Subcutaneous abdominal adipose tissue (tissue), 5 donors: ENCODE results near the gene ADGRF1.

ENCODE experiments used
- H3K27ac ChIP-seq: one replicate; pipeline ENCODE4 v1.7.0; 2013; ENCODE audit warnings: low read depth, mild to moderate bottlenecking, inconsistent platforms, low read length, moderate library complexity
- H3K27me3 ChIP-seq, 5 donors: one replicate each; pipeline ENCODE4 v1.7.0; 2013; ENCODE audit warnings: low read length in 5 of 5, inconsistent platforms in 1 of 5; ENCODE audit not compliant: control insufficient read depth in 5 of 5, insufficient read depth in 4 of 5
- H3K36me3 ChIP-seq, 5 donors: one replicate each; pipeline ENCODE4 v1.7.0; 2013; ENCODE audit warnings: low read length in 5 of 5; ENCODE audit not compliant: control insufficient read depth in 5 of 5, insufficient read depth in 5 of 5
- H3K4me1 ChIP-seq, 5 donors: one replicate each; pipeline ENCODE4 v1.7.0; 2013; ENCODE audit warnings: low read length in 5 of 5, mild to moderate bottlenecking in 3 of 5, moderate library complexity in 1 of 5; ENCODE audit not compliant: control insufficient read depth in 5 of 5, insufficient read depth in 5 of 5
- H3K4me3 ChIP-seq, 5 donors: one replicate each; pipeline ENCODE4 v1.7.0; 2013; ENCODE audit warnings: low read length in 5 of 5, low read depth in 1 of 5
- H3K9ac ChIP-seq, 5 donors: one replicate each; pipeline ENCODE4 v1.7.0; 2013; ENCODE audit warnings: low read length in 5 of 5, mild to moderate bottlenecking in 4 of 5, moderate library complexity in 3 of 5
- H3K9me3 ChIP-seq, 5 donors: one replicate each; pipeline ENCODE4 v1.7.0; 2013; ENCODE audit warnings: low read length in 5 of 5; ENCODE audit not compliant: control insufficient read depth in 5 of 5
- donor health status: healthy.
- donor health status: healthy.
- donor health status: healthy.
- donor health status: healthy.
- donor health status: healthy.

The ADGRF1 gene

DNA sequence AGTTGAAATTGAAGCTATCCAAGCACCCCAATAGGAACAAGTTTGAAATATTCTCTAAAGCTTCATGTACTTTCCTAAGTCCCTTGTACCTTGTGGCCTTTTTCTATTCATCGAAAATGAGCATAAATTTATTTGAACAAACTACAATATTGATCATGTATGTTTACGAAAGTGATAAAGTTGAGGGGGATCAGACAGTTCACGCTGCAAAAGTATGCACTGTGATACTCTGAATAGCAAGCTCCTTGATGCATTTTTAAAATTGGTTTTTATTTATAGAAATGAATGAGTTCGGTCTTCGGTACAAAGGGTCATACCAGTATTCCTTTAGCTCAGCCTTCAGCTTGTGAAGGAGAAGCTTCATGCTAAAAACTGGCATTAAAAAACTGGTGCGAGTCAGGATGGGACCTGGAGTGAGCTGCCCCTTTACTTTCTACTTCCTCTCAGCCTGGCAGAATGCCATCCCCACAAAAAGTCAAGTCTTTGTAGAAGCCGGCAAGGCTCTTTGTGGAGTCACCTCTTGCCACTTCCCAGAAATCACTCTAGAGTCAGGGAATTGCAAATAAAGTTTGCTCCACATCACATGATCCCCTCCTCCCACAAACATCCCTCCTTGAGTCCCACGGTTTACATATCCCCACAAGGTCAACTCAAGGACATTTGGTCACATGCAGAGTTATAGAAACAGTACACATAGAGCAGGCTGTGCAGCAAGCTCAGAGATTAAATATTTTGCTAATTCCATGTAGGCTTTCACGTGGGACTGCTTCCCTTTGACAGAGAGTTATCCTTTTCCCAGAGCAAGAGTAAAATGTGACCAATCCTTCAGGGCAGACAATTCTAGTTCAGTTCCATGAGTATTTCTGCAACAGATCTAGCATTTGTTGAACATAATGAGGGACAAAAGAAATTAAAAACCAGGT is 34.6 kb upstream of the ADGRF1 start:
- Histone ChIP-seq H3K4me3 (no peak overlapping the region), H3K27ac (no peak overlapping the region), H3K9ac (no peak overlapping the region), H3K36me3 (no peaks in the 10 kb centered on the region), H3K4me1 (peaks cover 0 to 15% (median 0%) of the 10 kb centered on the region in 5 donors), H3K27me3 (peaks cover 0 to 6% (median 0%) of the 10 kb centered on the region in 5 donors), H3K9me3 (no peaks in the 10 kb centered on the region)

DNA sequence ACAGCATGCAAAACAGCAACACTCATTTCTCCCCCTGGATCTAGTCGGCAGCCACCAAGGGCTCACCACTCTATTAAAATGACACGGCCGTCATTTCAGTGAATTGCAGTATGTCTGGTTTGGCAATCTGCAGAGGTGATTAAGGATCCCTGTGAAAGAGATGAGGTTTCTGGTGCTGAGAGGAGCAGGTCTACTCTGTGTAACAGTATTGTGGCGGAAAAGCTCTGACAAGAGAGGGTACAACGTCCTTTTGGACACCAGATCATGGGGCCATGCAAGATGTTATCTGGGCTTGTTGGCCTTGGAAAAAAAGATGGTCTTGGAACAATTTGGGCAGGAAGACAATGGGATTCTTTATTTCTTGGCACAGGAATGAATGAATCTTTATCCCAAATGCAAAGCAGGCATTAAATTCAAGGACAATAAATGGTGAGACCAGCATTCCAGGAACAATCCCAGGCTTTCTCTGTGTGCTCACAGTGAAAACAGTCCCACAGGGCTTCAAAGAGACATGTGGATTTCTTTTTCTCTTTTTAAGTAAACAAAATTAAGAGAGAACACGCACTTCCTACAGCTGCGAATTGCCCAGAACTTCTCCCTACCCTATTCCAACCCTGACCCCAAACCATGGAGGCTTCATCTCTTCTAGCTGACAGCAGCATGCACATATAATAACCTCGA is 33.7 kb upstream of the ADGRF1 start:
- Histone ChIP-seq H3K4me1 (peaks cover 0 to 15% (median 0%) of the 10 kb centered on the region in 5 donors), H3K4me3 (no peak overlapping the region), H3K27me3 (peaks cover 0 to 6% (median 0%) of the 10 kb centered on the region in 5 donors), H3K9me3 (no peaks in the 10 kb centered on the region), H3K27ac (no peak overlapping the region), H3K36me3 (no peaks in the 10 kb centered on the region), H3K9ac (no peak overlapping the region)

DNA sequence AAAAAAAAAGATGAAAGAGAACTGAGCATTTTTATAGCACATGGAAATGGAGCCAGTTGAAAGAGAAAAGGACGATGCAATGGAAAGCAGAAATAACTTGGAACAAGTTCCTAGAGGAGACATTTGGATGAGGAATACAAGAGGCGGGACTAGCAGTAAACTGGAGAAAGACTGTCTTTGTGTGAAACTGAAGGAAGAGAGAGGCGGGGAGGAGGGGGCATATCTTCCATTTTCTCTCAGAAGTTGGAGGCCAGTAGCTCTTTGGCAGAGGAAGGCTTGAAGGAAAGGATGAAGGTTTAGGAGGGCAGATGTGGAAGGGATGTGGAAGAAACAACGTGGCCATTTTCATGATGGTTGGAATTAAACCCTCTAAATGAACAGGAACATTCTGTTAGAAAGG is 33.0 kb upstream of the ADGRF1 start:
- Histone ChIP-seq H3K9ac (no peak overlapping the region), H3K27me3 (peaks cover 0 to 6% (median 0%) of the 10 kb centered on the region in 5 donors), H3K4me3 (no peak overlapping the region), H3K9me3 (no peaks in the 10 kb centered on the region), H3K36me3 (no peaks in the 10 kb centered on the region), H3K27ac (no peak overlapping the region), H3K4me1 (peaks cover 0 to 15% (median 0%) of the 10 kb centered on the region in 5 donors)

DNA sequence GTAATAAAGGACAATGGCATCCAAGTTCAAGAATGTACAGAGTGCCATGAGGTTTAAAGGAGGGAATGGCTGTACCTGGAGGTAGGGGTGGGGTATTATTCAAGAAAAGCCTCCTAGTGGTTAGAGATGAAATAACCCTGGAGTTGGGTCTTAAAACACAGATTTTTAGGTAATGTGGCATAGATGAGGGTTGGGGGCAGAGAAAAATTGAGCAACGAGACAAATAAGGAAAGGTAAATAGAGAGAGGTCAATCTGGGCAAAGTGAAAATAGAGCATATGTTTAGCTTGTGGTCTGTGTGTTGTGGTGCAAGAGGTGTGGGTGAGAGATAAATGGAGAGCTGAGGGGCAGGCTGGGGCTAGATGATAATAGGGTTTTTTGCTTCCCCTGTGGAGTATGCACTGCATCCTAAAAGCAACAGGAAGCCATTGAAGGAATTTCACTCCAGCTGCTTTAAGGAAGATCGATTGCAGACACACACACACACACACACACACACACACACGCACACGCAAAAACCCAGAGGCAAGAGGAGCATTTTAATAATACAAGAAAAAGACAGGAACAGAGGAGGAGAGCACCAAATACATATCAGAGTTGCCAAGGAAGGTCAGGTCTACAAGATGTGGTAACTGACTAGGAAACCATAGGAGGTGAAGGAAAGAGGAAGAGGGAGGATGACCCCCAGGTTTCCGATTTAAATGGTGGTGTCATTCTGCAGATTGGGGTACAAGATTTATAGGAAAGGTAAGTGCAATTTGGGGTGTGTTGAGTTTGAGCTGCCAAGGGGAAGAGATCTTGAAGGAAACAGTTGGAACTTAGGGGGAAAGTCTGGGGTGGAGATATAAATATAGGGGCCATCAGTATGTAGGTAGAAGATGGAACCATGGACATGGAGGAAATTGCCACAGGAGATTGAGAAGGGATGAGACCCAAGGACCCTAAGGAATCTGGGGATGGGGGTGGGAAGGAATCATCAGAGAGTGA is 31.3 kb upstream of the ADGRF1 start:
- peaks cover 0 to 15% (median 0%) of the 10 kb centered on the region in 5 donors for H3K4me1 ChIP-seq
- no peak overlapping the region for H3K27ac ChIP-seq
- H3K9ac ChIP-seq, result no peak overlapping the region
- H3K4me3 ChIP-seq, result no peak overlapping the region
- H3K36me3 ChIP-seq, result no peaks in the 10 kb centered on the region
- H3K9me3 ChIP-seq, result no peaks in the 10 kb centered on the region
- H3K27me3 ChIP-seq, result peaks cover 0 to 2% (median 0%) of the 10 kb centered on the region in 5 donors

DNA sequence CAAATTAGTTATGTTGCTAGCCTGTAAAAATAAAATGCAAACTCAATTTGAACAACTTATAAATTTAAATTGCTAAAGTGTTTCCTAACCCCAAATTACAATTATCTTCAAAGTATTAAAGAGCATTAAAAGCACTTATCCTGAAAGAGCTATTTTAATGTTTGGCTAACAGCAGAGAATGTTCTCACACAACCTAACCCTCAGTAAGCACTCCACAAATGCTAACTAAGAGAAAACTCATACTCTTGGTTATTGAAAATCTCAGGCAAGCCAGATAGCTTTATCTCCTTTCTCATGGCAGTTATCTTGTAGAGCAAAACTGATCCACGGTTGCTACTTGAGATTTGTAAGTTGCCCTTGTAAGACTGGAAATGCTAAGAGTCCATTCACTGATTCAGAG is 30.5 kb upstream of the ADGRF1 start:
- Histone ChIP-seq H3K27me3 (peaks cover 0 to 2% (median 0%) of the 10 kb centered on the region in 5 donors), H3K27ac (no peak overlapping the region), H3K9me3 (no peaks in the 10 kb centered on the region), H3K36me3 (no peaks in the 10 kb centered on the region), H3K9ac (no peak overlapping the region), H3K4me3 (no peak overlapping the region), H3K4me1 (peaks cover 0 to 15% (median 0%) of the 10 kb centered on the region in 5 donors)

DNA sequence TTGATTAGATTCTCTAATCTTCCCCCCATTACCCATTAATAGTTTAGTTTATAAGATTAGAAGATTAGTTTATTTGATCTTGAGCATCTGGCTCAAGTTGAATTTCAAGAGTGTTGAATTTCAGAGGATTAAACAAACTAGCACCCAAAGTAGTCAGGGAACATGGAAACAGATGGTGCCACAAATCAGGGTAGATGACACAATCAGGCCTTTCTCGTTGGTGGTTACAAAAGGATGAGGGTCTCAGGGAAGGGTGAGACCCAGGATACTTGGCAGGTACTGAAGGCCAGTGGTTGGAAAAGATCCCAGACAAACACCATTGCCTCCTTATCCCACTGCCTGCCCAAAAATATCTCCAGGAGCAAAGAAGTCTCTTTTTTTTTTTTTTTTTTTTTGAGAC is 29.5 kb upstream of the ADGRF1 start:
- Histone ChIP-seq H3K27me3 (peaks cover 0 to 2% (median 0%) of the 10 kb centered on the region in 5 donors), H3K27ac (no peak overlapping the region), H3K4me1 (peaks cover 0 to 8% (median 0%) of the 10 kb centered on the region in 5 donors), H3K9me3 (no peaks in the 10 kb centered on the region), H3K9ac (no peak overlapping the region), H3K4me3 (no peak overlapping the region), H3K36me3 (no peaks in the 10 kb centered on the region)

DNA sequence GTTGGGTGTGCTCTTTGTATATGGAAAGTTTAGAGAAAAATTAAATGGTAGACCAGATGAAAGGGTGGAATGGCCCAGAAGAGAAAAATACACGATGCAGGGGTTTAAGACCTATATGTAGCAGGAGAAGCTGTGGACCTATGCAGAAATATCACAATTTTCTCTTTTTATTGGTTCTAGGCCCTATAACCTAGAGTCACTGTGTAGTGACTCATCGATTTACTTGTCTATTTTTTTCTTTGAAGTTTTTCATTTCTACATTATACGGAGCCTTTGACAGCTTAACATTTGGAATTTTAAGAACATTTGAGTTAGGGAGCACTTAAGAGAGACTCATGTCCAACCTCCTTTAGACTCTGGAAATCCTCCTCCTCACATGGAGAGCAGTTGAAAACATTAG is 28.3 kb upstream of the ADGRF1 start:
- Histone ChIP-seq H3K27me3 (peaks cover 0 to 2% (median 0%) of the 10 kb centered on the region in 5 donors), H3K4me1 (no peaks in the 10 kb centered on the region), H3K27ac (no peak overlapping the region), H3K4me3 (no peak overlapping the region), H3K36me3 (no peaks in the 10 kb centered on the region), H3K9me3 (no peaks in the 10 kb centered on the region), H3K9ac (no peak overlapping the region)

DNA sequence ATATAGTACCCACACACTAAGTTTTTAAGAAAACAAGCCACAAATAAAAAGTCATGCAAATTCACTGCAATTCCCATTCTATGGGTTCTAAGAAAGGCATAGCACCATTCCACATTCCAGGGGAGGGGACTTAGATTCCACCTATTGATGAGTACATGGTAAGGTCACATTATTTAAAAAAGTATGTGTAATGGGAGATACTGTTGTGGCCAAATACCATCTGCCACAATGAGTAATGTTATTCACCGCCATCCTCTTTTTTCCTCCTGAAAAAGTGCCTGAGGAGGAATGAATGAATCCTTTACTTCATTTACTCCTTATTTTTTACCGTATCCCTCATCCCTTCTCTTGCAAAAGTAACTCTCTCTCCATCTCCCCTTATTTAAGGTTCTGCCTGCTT is 27.0 kb upstream of the ADGRF1 start:
- Histone ChIP-seq H3K27ac (no peak overlapping the region), H3K27me3 (peaks cover 0 to 2% (median 0%) of the 10 kb centered on the region in 5 donors), H3K4me1 (no peaks in the 10 kb centered on the region), H3K36me3 (no peaks in the 10 kb centered on the region), H3K9ac (no peak overlapping the region), H3K9me3 (no peaks in the 10 kb centered on the region), H3K4me3 (no peak overlapping the region)

DNA sequence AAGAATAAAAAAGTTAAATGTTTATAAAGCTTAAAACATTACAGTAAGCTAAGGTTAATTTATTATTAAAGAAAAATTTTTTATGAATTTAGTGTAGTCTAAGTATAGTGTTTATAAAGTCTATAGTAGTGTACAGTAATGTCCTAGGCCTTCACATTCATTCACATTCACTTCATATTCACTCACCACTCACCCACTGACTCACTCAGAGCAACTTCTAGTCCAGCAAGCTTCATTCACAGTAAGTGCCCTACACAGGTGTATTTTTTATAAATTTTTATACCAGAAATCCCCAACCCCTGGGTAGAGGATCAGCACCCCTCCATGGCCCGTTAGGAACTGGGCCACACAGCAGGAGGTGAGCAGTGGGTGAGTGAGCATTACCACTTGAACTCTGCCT is 24.3 kb upstream of the ADGRF1 start:
- no peak overlapping the region for H3K4me3 ChIP-seq
- H3K27ac ChIP-seq, result no peak overlapping the region
- H3K9ac ChIP-seq, result no peak overlapping the region
- peaks cover 0 to 5% (median 3%) of the 10 kb centered on the region in 5 donors for H3K9me3 ChIP-seq
- H3K4me1 ChIP-seq, result peaks cover 0 to 8% (median 6%) of the 10 kb centered on the region in 5 donors
- no peaks in the 10 kb centered on the region for H3K27me3 ChIP-seq
- no peaks in the 10 kb centered on the region for H3K36me3 ChIP-seq
